SK-N-SH (cell line): ENCODE data around the gene NUDT1. TPM values are rescaled to one million over a fixed set of nuclear protein-coding genes. Genes with fewer than 3 reads are reported as not detected.

Experiments used
- CTCF ChIA-PET: fragments of 300-600, 350-600 bp; formaldehyde crosslinking; extraction: SDS; loops from one replicate; lab custom pipeline; 2021; lab: Yijun Ruan, JAX
- POLR2A ChIA-PET: fragments of 350-600 bp; sonication (Branson Sonifier 250); formaldehyde crosslinking; extraction: SDS; loops from one replicate; lab custom pipeline; 2020; ENCODE audit warnings: antibody characterized with exemption, inconsistent platforms; lab: Yijun Ruan, JAX
- DNase-seq: peaks from one replicate; pipeline ENCODE4 v3.0.0; 2012
- H2AFZ ChIP-seq: fragments of 200-600 bp; sonication (generic); 2 replicates; pipeline ENCODE4 v1.8.1; 2016; ENCODE audit warnings: antibody characterized with exemption, mild to moderate bottlenecking, low read depth
- H3F3A ChIP-seq: fragments of 200-600 bp; sonication (generic); replicated peaks from 2 replicates; pipeline ENCODE3; 2016; ENCODE audit warnings: antibody characterized with exemption, mild to moderate bottlenecking; ENCODE audit not compliant: insufficient read depth
- H3K27ac ChIP-seq, 2 experiments: fragments of 200-500 bp in 1 of 2; fragments of 200-600 bp in 1 of 2; sonication (Bioruptor generic) in 1 of 2; sonication (generic), shearing (Covaris generic) in 1 of 2; 2 replicates each; pipeline versions ENCODE4 v1.5.1 to v1.6.1; 2014 to 2016; ENCODE audit warnings: low read depth in 2 of 2, inconsistent platforms in 1 of 2, low read length in 1 of 2, mild to moderate bottlenecking in 1 of 2, mixed read lengths in 1 of 2
- H3K27me3 ChIP-seq: fragments of 200-600 bp; sonication (generic), shearing (Covaris generic); 2 replicates; pipeline ENCODE4 v1.6.1; 2016; ENCODE audit warnings: mixed run types; ENCODE audit not compliant: insufficient read depth
- H3K36me3 ChIP-seq, 2 experiments: fragments of 200-500 bp in 1 of 2; fragments of 200-600 bp in 1 of 2; sonication (Bioruptor generic) in 1 of 2; sonication (generic) in 1 of 2; replicated peaks in 1 of 2; 2 replicates each; pipeline versions ENCODE3 to v1.5.1; 2014 to 2016; ENCODE audit warnings: low read length in 1 of 2, mild to moderate bottlenecking in 1 of 2; ENCODE audit not compliant: insufficient read depth in 2 of 2, control insufficient read depth in 1 of 2
- H3K4me1 ChIP-seq, 2 experiments: fragments of 200-500 bp in 1 of 2; fragments of 200-600 bp in 1 of 2; sonication (Bioruptor generic) in 1 of 2; sonication (generic), shearing (Covaris generic) in 1 of 2; 2 replicates each; pipeline versions ENCODE4 v1.5.1 to v1.6.1; 2014 to 2016; ENCODE audit warnings: low read depth in 1 of 2, low read length in 1 of 2, mixed run types in 1 of 2; ENCODE audit not compliant: insufficient read depth in 2 of 2, control insufficient read depth in 1 of 2
- H3K4me2 ChIP-seq: fragments of 200-600 bp; sonication (generic), shearing (Covaris generic); 2 replicates; pipeline ENCODE4 v1.6.1; 2017; ENCODE audit warnings: mixed run types
- H3K4me3 ChIP-seq, 2 experiments: fragments of 200-500 bp in 1 of 2; fragments of 200-600 bp in 1 of 2; sonication (Bioruptor generic) in 1 of 2; sonication (generic), shearing (Covaris generic) in 1 of 2; 2 replicates each; pipeline versions ENCODE4 v1.5.1 to v1.8.1; 2014 to 2016; ENCODE audit warnings: low read depth in 2 of 2, inconsistent platforms in 1 of 2, low read length in 1 of 2, mild to moderate bottlenecking in 1 of 2, mixed read lengths in 1 of 2, moderate library complexity in 1 of 2
- H3K79me2 ChIP-seq: fragments of 200-600 bp; sonication (generic); 2 replicates; pipeline ENCODE4 v1.8.1; 2017; ENCODE audit warnings: mild to moderate bottlenecking; ENCODE audit not compliant: insufficient read depth
- H3K9ac ChIP-seq: fragments of 200-600 bp; sonication (generic); 2 replicates; pipeline ENCODE4 v1.6.1; 2017; ENCODE audit warnings: mixed run types
- H3K9me2 ChIP-seq: fragments of 200-600 bp; sonication (generic); 2 replicates; pipeline ENCODE4 v1.6.1; 2017; ENCODE audit warnings: mixed run types
- H3K9me3 ChIP-seq: fragments of 200-600 bp; sonication (generic); 2 replicates; pipeline ENCODE4 v1.6.1; 2017; ENCODE audit warnings: mixed run types, mild to moderate bottlenecking, moderate library complexity
- H4K20me1 ChIP-seq: fragments of 200-600 bp; sonication (generic); 2 replicates; pipeline ENCODE4 v1.6.1; 2017; ENCODE audit warnings: mild to moderate bottlenecking, mixed run types; ENCODE audit not compliant: insufficient read depth
- CHD2 ChIP-seq: fragments of 150-350 bp; IDR thresholded peaks from 2 replicates; pipeline ENCODE4 v1.6.1; 2018; ENCODE audit warnings: low read length; ENCODE audit not compliant: partially characterized antibody
- EZH2phosphoT487 ChIP-seq: fragments of 200-600 bp; sonication (generic); IDR thresholded peaks from 2 replicates; pipeline ENCODE4 v1.6.1; 2017; ENCODE audit warnings: low read depth, mixed run types, mild to moderate bottlenecking, antibody characterized with exemption, moderate library complexity, borderline replicate concordance
- FOSL2 ChIP-seq: IDR thresholded peaks from 2 replicates; pipeline ENCODE4 v1.4.0; 2012; ENCODE audit warnings: low read depth, mild to moderate bottlenecking, moderate library complexity, borderline replicate concordance
- FOXJ3 ChIP-seq: sonication (generic); formaldehyde crosslinking; IDR thresholded peaks from 2 replicates; pipeline ENCODE4 v1.5.1; 2020; ENCODE audit warnings: mild to moderate bottlenecking, missing genetic modification reagents
- GATA2 ChIP-seq: sonication (generic); formaldehyde crosslinking; IDR thresholded peaks from 2 replicates; pipeline ENCODE4 v1.5.0; 2020; ENCODE audit warnings: mild to moderate bottlenecking, missing genetic modification reagents
- JUND ChIP-seq: IDR thresholded peaks from 2 replicates; pipeline ENCODE4 v1.4.0; 2012
- MEF2A ChIP-seq: IDR thresholded peaks from 2 replicates; pipeline ENCODE4 v1.4.0; 2012; ENCODE audit warnings: low read depth, borderline replicate concordance
- MXI1 ChIP-seq: IDR thresholded peaks from 2 replicates; pipeline ENCODE4 v1.6.1; 2012; ENCODE audit warnings: mild to moderate bottlenecking, low read depth, low read length, improper control_type of control experiment
- NRF1 ChIP-seq: IDR thresholded peaks from 2 replicates; pipeline ENCODE4 v1.6.1; 2012; ENCODE audit warnings: low read depth, mild to moderate bottlenecking, low read length
- POLR2AphosphoS5 ChIP-seq: IDR thresholded peaks from 2 replicates; pipeline ENCODE4 v1.6.1; 2012; ENCODE audit warnings: low read depth, low read length
- RCOR1 ChIP-seq: fragments of 150-350 bp; IDR thresholded peaks from 2 replicates; pipeline ENCODE4 v1.6.1; 2017; ENCODE audit warnings: antibody characterized with exemption, low read length
- REST ChIP-seq: IDR thresholded peaks from 2 replicates; pipeline ENCODE4 v1.6.1; 2012; ENCODE audit warnings: mild to moderate bottlenecking, low read depth, low read length, moderate library complexity
- SIN3A ChIP-seq: IDR thresholded peaks from 2 replicates; pipeline ENCODE4 v1.6.1; 2012; ENCODE audit warnings: low read depth, mild to moderate bottlenecking, low read length, moderate library complexity, borderline replicate concordance
- SMC3 ChIP-seq: IDR thresholded peaks from 2 replicates; pipeline ENCODE4 v1.6.1; 2012; ENCODE audit warnings: low read depth, low read length, improper control_type of control experiment
- TAF1 ChIP-seq: IDR thresholded peaks from 2 replicates; pipeline ENCODE4 v1.6.1; 2012; ENCODE audit warnings: low read depth, mild to moderate bottlenecking, low read length, moderate library complexity, borderline replicate concordance
- TCF12 ChIP-seq: IDR thresholded peaks from 2 replicates; pipeline ENCODE4 v1.4.0; 2012
- YY1 ChIP-seq: IDR thresholded peaks from 2 replicates; pipeline ENCODE4 v1.4.0; 2012; ENCODE audit warnings: low read depth, mild to moderate bottlenecking
- WGBS: methylation state at CpG from one replicate; pipeline ENCODE4 v1.1.6; 2017; ENCODE audit warnings: low lambda C conversion rate; 5-methylcytosine and 5-hydroxymethylcytosine counted together
- polyA plus RNA-seq, 3 experiments: library from polyadenylated mRNA; depleted of rRNA; stranded (reverse); fragments of >200 nt; gene quantifications; 2 replicates each; pipeline ENCODE4 v1.2.3, GENCODE V29; 2012
- TF ChIP-seq, protein P1 (sequence below): fragments of 150-350 bp; IDR thresholded peaks from 2 replicates; pipeline ENCODE4 v1.6.1; 2016; ENCODE audit warnings: mild to moderate bottlenecking, low read depth, low read length
- TF ChIP-seq, protein P2 (sequence below): IDR thresholded peaks from 2 replicates; pipeline ENCODE4 v1.4.0; 2012; ENCODE audit warnings: low read depth

NUDT1 gene
- polyA plus RNA-seq, 1 of the 3 experiments (the other 2 are of a cell fraction): 98.1 TPM

GRCh38 chr7:2219136-2219535, 22.9 kb upstream of the NUDT1 start:
- DNase-seq: no peak
- TF ChIP-seq FOSL2 (no peak), FOXJ3 (no peak), CHD2 (no peak), MXI1 (no peak), POLR2AphosphoS5 (no peak), JUND (no peak), REST (no peak), YY1 (no peak), EZH2phosphoT487 (no peak), MEF2A (no peak), TCF12 (no peak), TAF1 (no peak), RCOR1 (no peak), GATA2 (CRISPR knock-in tag) (no peak), SMC3 (no peak), NRF1 (no peak), SIN3A (no peak)
- TF ChIP-seq, protein P1, sequence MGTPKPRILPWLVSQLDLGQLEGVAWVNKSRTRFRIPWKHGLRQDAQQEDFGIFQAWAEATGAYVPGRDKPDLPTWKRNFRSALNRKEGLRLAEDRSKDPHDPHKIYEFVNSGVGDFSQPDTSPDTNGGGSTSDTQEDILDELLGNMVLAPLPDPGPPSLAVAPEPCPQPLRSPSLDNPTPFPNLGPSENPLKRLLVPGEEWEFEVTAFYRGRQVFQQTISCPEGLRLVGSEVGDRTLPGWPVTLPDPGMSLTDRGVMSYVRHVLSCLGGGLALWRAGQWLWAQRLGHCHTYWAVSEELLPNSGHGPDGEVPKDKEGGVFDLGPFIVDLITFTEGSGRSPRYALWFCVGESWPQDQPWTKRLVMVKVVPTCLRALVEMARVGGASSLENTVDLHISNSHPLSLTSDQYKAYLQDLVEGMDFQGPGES: no peak
- TF ChIP-seq, protein P2, sequence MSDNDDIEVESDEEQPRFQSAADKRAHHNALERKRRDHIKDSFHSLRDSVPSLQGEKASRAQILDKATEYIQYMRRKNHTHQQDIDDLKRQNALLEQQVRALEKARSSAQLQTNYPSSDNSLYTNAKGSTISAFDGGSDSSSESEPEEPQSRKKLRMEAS: no peak
- Histone ChIP-seq H3K9me3 (no peaks in the 10 kb centered on the region), H3K27ac (no peak overlapping the region), H4K20me1 (peaks cover 12% of the 10 kb centered on the region; the same call in 1 of the 2 replicates), H2AFZ (no peak overlapping the region), H3K27me3 (no peaks in the 10 kb centered on the region), H3K4me1 (no peaks in the 10 kb centered on the region), H3K9me2 (no peaks in the 10 kb centered on the region), H3K79me2 (peaks cover 20% of the 10 kb centered on the region; the same call in 1 of the 2 replicates), H3K4me3 (no peak overlapping the region), H3K9ac (no peak overlapping the region), H3K4me2 (no peak overlapping the region), H3K36me3 (peaks cover 28 to 57% of the 10 kb centered on the region in 2 experiments), H3F3A (no peaks in the 10 kb centered on the region)
- POLR2A ChIA-PET: no interaction called here
- WGBS: 95% methylated on average over 15 of the region's 15 CpGs
- CTCF ChIA-PET: no interaction called here
